H1 (cell line): Measurements from ENCODE around the gene RNFT1. TPM values are rescaled to one million over a fixed set of nuclear protein-coding genes. Genes with fewer than 3 reads are reported as not detected.
"Not testable (repeated sequence)": the region's sequence is repeated elsewhere in the genome, so short reads cannot be mapped to it uniquely, and the experiment has no call there.

Experiments used
- CTCF ChIA-PET: fragments of 300-600 bp; sonication (Branson Sonifier 250); formaldehyde crosslinking; loops from one replicate; lab custom pipeline; 2021; ENCODE audit not compliant: partially characterized antibody; lab: Charles Lee
- POLR2A ChIA-PET: fragments of 300-600 bp; sonication (Branson Sonifier 250); formaldehyde crosslinking; loops from one replicate; lab custom pipeline; 2021; ENCODE audit warnings: inconsistent platforms; ENCODE audit not compliant: partially characterized antibody; lab: Charles Lee
- DNase-seq, 2 experiments: peaks; one replicate each; pipeline versions ENCODE4 v3.0.0 to v3.0.0-alpha.2; 2010 to 2022; ENCODE audit warnings: low spot score in 2 of 2, low read depth in 1 of 2, mixed read lengths in 1 of 2
- FAIRE-seq: peaks from 2 replicates; lab custom pipeline; 2011; peaks lifted over from hg19 to GRCh38; lab: Jason Lieb, UNC
- H2AFZ ChIP-seq: 2 replicates; pipeline ENCODE4 v1.8.1; 2012; ENCODE audit warnings: low read length, inconsistent platforms
- H2AK5ac ChIP-seq: 2 replicates; pipeline ENCODE4 v1.6.1; 2013; ENCODE audit warnings: low read depth, low read length
- H2BK120ac ChIP-seq: replicated peaks from 2 replicates; pipeline ENCODE3; 2013; ENCODE audit warnings: low read depth, low read length, inconsistent platforms
- H2BK12ac ChIP-seq: 2 replicates; pipeline ENCODE4 v1.6.1; 2013; ENCODE audit warnings: low read depth, low read length
- H2BK15ac ChIP-seq: 2 replicates; pipeline ENCODE4 v1.6.1; 2013; ENCODE audit warnings: low read length
- H2BK20ac ChIP-seq: 2 replicates; pipeline ENCODE4 v1.6.1; 2013; ENCODE audit warnings: low read length
- H2BK5ac ChIP-seq: 2 replicates; pipeline ENCODE4 v1.6.1; 2013; ENCODE audit warnings: low read depth, low read length
- H3K14ac ChIP-seq: 2 replicates; pipeline ENCODE4 v1.6.1; 2013; ENCODE audit warnings: inconsistent platforms; ENCODE audit not compliant: insufficient read length
- H3K18ac ChIP-seq: 2 replicates; pipeline ENCODE4 v1.6.1; 2013; ENCODE audit warnings: low read length; ENCODE audit errors: extremely low read depth
- H3K23ac ChIP-seq: 2 replicates; pipeline ENCODE4 v1.6.1; 2013; ENCODE audit warnings: inconsistent platforms; ENCODE audit not compliant: insufficient read length
- H3K23me2 ChIP-seq: 2 replicates; pipeline ENCODE4 v1.6.1; 2013; ENCODE audit warnings: low read depth, low read length
- H3K27ac ChIP-seq: 2 replicates; pipeline ENCODE4 v1.6.1; 2011; ENCODE audit warnings: low read depth, low read length, inconsistent platforms
- H3K27me3 ChIP-seq, 4 experiments: replicated peaks in 1 of 4; 1 replicate in 1 of 4; 2 replicates in 3 of 4; pipeline versions ENCODE4 v1.6.1 to v1.8.1; 2011 to 2013; ENCODE audit warnings: low read length in 3 of 4, mild to moderate bottlenecking in 3 of 4, inconsistent platforms in 2 of 4, mixed read lengths in 2 of 4, moderate library complexity in 1 of 4; ENCODE audit not compliant: control insufficient read depth in 3 of 4, insufficient read depth in 3 of 4; ENCODE audit errors: extremely low read depth in 1 of 4
- H3K36me3 ChIP-seq, 4 experiments: 2 replicates each; pipeline versions ENCODE4 v1.6.1 to v1.8.1; 2011 to 2013; ENCODE audit warnings: mild to moderate bottlenecking in 4 of 4, low read length in 3 of 4, moderate library complexity in 2 of 4, control low read depth in 1 of 4, inconsistent platforms in 1 of 4; ENCODE audit not compliant: insufficient read depth in 4 of 4, control insufficient read depth in 2 of 4
- H3K4ac ChIP-seq: replicated peaks from 2 replicates; pipeline ENCODE3; 2013; ENCODE audit warnings: low read length, low read depth, mixed read lengths, inconsistent platforms; ENCODE audit not compliant: insufficient read length
- H3K4me1 ChIP-seq, 4 experiments: replicated peaks in 1 of 4; 1 replicate in 1 of 4; 2 replicates in 3 of 4; pipeline versions ENCODE4 v1.6.1 to v1.8.1; 2011 to 2013; ENCODE audit warnings: low read length in 3 of 4, inconsistent platforms in 2 of 4, mixed read lengths in 1 of 4; ENCODE audit not compliant: insufficient read depth in 4 of 4, control insufficient read depth in 3 of 4
- H3K4me2 ChIP-seq, 2 experiments: 2 replicates each; pipeline versions ENCODE4 v1.6.1 to v1.8.1; 2011 to 2013; ENCODE audit warnings: low read depth in 2 of 2, low read length in 2 of 2, control low read depth in 1 of 2, inconsistent platforms in 1 of 2, mild to moderate bottlenecking in 1 of 2; ENCODE audit not compliant: insufficient read depth in 1 of 2
- H3K4me3 ChIP-seq, 4 experiments: fragments of 200-600, 300-600 bp in 1 of 4; sonication (generic), shearing (Covaris generic), sonication (Bioruptor Twin) in 1 of 4; 2 replicates each; pipeline versions ENCODE4 v1.5.1 to v1.8.1; 2011 to 2016; ENCODE audit warnings: low read length in 4 of 4, low read depth in 3 of 4, control low read depth in 2 of 4, inconsistent platforms in 2 of 4, mild to moderate bottlenecking in 2 of 4, mixed read lengths in 1 of 4, moderate library complexity in 1 of 4; ENCODE audit not compliant: insufficient read depth in 2 of 4; ENCODE audit errors: extremely low read depth in 1 of 4
- H3K56ac ChIP-seq: replicated peaks from 2 replicates; pipeline ENCODE3; 2013; ENCODE audit warnings: low read depth, mild to moderate bottlenecking, mixed read lengths, low read length, inconsistent platforms; ENCODE audit not compliant: insufficient read length
- H3K79me1 ChIP-seq: 2 replicates; pipeline ENCODE4 v1.6.1; 2013; ENCODE audit warnings: low read depth, low read length, control low read depth
- H3K79me2 ChIP-seq, 2 experiments: 2 replicates each; pipeline versions ENCODE4 v1.6.1 to v1.8.1; 2012 to 2013; ENCODE audit warnings: low read length in 2 of 2, mild to moderate bottlenecking in 2 of 2, inconsistent platforms in 1 of 2; ENCODE audit not compliant: insufficient read depth in 2 of 2, control insufficient read depth in 1 of 2
- H3K9ac ChIP-seq, 4 experiments: replicated peaks in 1 of 4; 1 replicate in 1 of 4; 2 replicates in 3 of 4; pipeline versions ENCODE4 v1.6.1 to v1.8.1; 2011 to 2013; ENCODE audit warnings: low read depth in 3 of 4, low read length in 3 of 4, control low read depth in 2 of 4, mild to moderate bottlenecking in 2 of 4, moderate library complexity in 2 of 4, inconsistent platforms in 1 of 4; ENCODE audit errors: extremely low read depth in 1 of 4
- H3K9me3 ChIP-seq, 2 experiments: 2 replicates each; pipeline versions ENCODE4 v1.6.1 to v1.8.1; 2012 to 2013; ENCODE audit warnings: mild to moderate bottlenecking in 2 of 2, moderate library complexity in 2 of 2, control low read depth in 1 of 2, inconsistent platforms in 1 of 2, low read depth in 1 of 2, low read length in 1 of 2, mixed read lengths in 1 of 2; ENCODE audit not compliant: insufficient read depth in 2 of 2
- H4K20me1 ChIP-seq, 2 experiments: replicated peaks in 1 of 2; 2 replicates each; pipeline versions ENCODE3 to v1.8.1; 2011 to 2013; ENCODE audit warnings: inconsistent platforms in 2 of 2, low read length in 2 of 2, mild to moderate bottlenecking in 1 of 2; ENCODE audit not compliant: insufficient read depth in 2 of 2, control insufficient read depth in 1 of 2
- H4K5ac ChIP-seq: 2 replicates; pipeline ENCODE4 v1.6.1; 2013; ENCODE audit warnings: low read length, low read depth, mixed read lengths, inconsistent platforms; ENCODE audit not compliant: insufficient read length
- H4K8ac ChIP-seq: 2 replicates; pipeline ENCODE4 v1.8.0; 2013; ENCODE audit warnings: mild to moderate bottlenecking, moderate library complexity, low read length, inconsistent platforms; ENCODE audit not compliant: insufficient read depth; ENCODE audit errors: extremely low read depth
- H4K91ac ChIP-seq: replicated peaks from 2 replicates; pipeline ENCODE3; 2013; ENCODE audit warnings: low read length, mixed read lengths, inconsistent platforms; ENCODE audit not compliant: insufficient read length
- WGBS, 2 experiments: shearing (Covaris generic) in 1 of 2; methylation state at CpG; one replicate each; pipeline versions ENCODE4 v1.1.6 to v1.1.7; 2013 to 2015; ENCODE audit warnings: low lambda C conversion rate in 2 of 2, mixed read lengths in 2 of 2, inconsistent platforms in 1 of 2, low coverage in 1 of 2, missing lambda C conversion rate in 1 of 2; ENCODE audit not compliant: insufficient replicate concordance in 2 of 2, insufficient coverage in 1 of 2, insufficient read length in 1 of 2; ENCODE audit errors: extremely low coverage in 1 of 2, missing lambda C conversion rate in 1 of 2; 5-methylcytosine and 5-hydroxymethylcytosine counted together
- polyA plus RNA-seq, 7 experiments: library from polyadenylated mRNA; depleted of rRNA in 3 of 7; stranded (reverse) in 5 of 7; unstranded in 2 of 7; fragments of >200 nt in 5 of 7; fragments of 200-250 nt in 2 of 7; gene quantifications; 1 replicate in 5 of 7; 2 replicates in 1 of 7; 4 replicates in 1 of 7; pipeline versions ENCODE4 v1.2.1 to v1.2.3, GENCODE V29; 2011 to 2013; ENCODE audit warnings: missing spikeins in 2 of 7, mixed read lengths in 2 of 7
- total RNA-seq: library from RNA; stranded (reverse); fragmentation: NEBNext Ultra II Directional; extraction: Animal tissue kit (Norgen Biotek cat#: 25700); gene quantifications from 2 replicates; pipeline ENCODE4 v1.2.1, GENCODE V29; 2021

Gene RNFT1
- total and polyA plus RNA-seq, 2 of the 8 experiments (the other 6 are each of a cell fraction or from before 2014, with no cell fraction given): 3.0 to 5.2 TPM

GRCh38 chr17:59946433-59946832 lies 18.1 kb downstream of the RNFT1 start:
- FAIRE-seq, H3K14ac ChIP-seq, H3K23me2 ChIP-seq, H3K79me2 ChIP-seq, H4K91ac ChIP-seq, H3K79me1 ChIP-seq, H3K9ac ChIP-seq, H2BK15ac ChIP-seq, POLR2A ChIA-PET, H2AK5ac ChIP-seq, H2BK5ac ChIP-seq, H3K4me3 ChIP-seq, DNase-seq, H2BK12ac ChIP-seq, H3K4me2 ChIP-seq, H3K27me3 ChIP-seq, H3K4ac ChIP-seq, CTCF ChIA-PET, H2BK120ac ChIP-seq, H3K23ac ChIP-seq, H2AFZ ChIP-seq, H4K20me1 ChIP-seq, H3K4me1 ChIP-seq, H2BK20ac ChIP-seq, H4K8ac ChIP-seq, H3K56ac ChIP-seq, H4K5ac ChIP-seq, H3K27ac ChIP-seq, H3K18ac ChIP-seq, H3K9me3 ChIP-seq: not testable (repeated sequence)
- peaks cover 2 to 12% (median 3%) of the 10 kb centered on the region in 4 experiments; a peak in 5 of 8 replicates for H3K36me3 ChIP-seq
- 90% methylated on average over 7 of the region's 7 CpGs; no CpG with 5 or more reads in 1 of the 2 experiments for WGBS, 2 experiments
